ENCODE data around the gene PPME1.

The PPME1 gene

GRCh38 chr11:74204701-74205100 lies 33.6 kb downstream of the PPME1 start:
- Histone ChIP-seq H3K27ac (ENCODE audit: extremely low read depth, low read depth, low read length) (no peak overlapping the region), H3K4me3 (ENCODE audit: low read depth, low read length) (no peak overlapping the region), H3K4me1 (ENCODE audit: control insufficient read depth, insufficient read depth, low read length) (no peaks in the 10 kb centered on the region), H3K9me3 (ENCODE audit: control insufficient read depth, insufficient read depth, low read depth, low read length) (no peaks in the 10 kb centered on the region), H3K36me3 (ENCODE audit: control insufficient read depth in 2 of 2, insufficient read depth in 1 of 2, low read length in 2 of 2) (peaks cover 0 to 33% of the 10 kb centered on the region in 2 experiments; a peak in 2 of 3 replicates)
- TF ChIP-seq ZNF132 (tag by site-specific recombination; IDR thresholded peaks at IDR 0.05; ENCODE audit: borderline replicate concordance) = no peak
- TF ChIP-seq GLI2 (tag by site-specific recombination; IDR thresholded peaks at IDR 0.05; ENCODE audit: borderline replicate concordance, low read depth) = no peak
- no peak for TF ChIP-seq ZNF416 (tag by site-specific recombination; IDR thresholded peaks at IDR 0.05)
- CTCF ChIA-PET = interaction anchor here (0.5 kb wide), 1 partner anchor 400 kb away, joined by 3 read pairs; no protein-coding TSS in a partner anchor
- POLR2A ChIA-PET = no interaction called here

GRCh38 chr11:74205181-74205580 lies 34.1 kb downstream of the PPME1 start:
- Histone ChIP-seq H3K9me3 (ENCODE audit: control insufficient read depth, insufficient read depth, low read depth, low read length) (no peaks in the 10 kb centered on the region), H3K27ac (ENCODE audit: extremely low read depth, low read depth, low read length) (no peak overlapping the region), H3K4me1 (ENCODE audit: control insufficient read depth, insufficient read depth, low read length) (no peaks in the 10 kb centered on the region), H3K4me3 (ENCODE audit: low read depth, low read length) (no peak overlapping the region), H3K36me3 (ENCODE audit: control insufficient read depth in 2 of 2, insufficient read depth in 1 of 2, low read length in 2 of 2) (peaks cover 0 to 35% of the 10 kb centered on the region in 2 experiments; a peak in 2 of 3 replicates)
- no peak for TF ChIP-seq ZNF239 (tag by site-specific recombination; IDR thresholded peaks at IDR 0.05)
- no peak for TF ChIP-seq INSM2 (tag by site-specific recombination; IDR thresholded peaks at IDR 0.05)
- no peak for TF ChIP-seq ZNF148 (tag by site-specific recombination; IDR thresholded peaks at IDR 0.05; ENCODE audit: borderline replicate concordance)
- TF ChIP-seq ZNF654 (tag by site-specific recombination; IDR thresholded peaks at IDR 0.05; ENCODE audit: low read depth) = no peak
- TF ChIP-seq ZNF623 (tag by site-specific recombination; IDR thresholded peaks at IDR 0.05) = no peak
- no peak for TF ChIP-seq ZFP3 (tag by site-specific recombination; IDR thresholded peaks at IDR 0.05; ENCODE audit: low read depth)
- TF ChIP-seq RBAK (tag by site-specific recombination; IDR thresholded peaks at IDR 0.05) = no peak
- TF ChIP-seq ZNF473 (tag by site-specific recombination; IDR thresholded peaks at IDR 0.05) = no peak
- TF ChIP-seq ZNF394 (tag by site-specific recombination; IDR thresholded peaks at IDR 0.05; ENCODE audit: borderline replicate concordance) = no peak
- no peak for TF ChIP-seq ZNF548 (tag by site-specific recombination; IDR thresholded peaks at IDR 0.05)
- TF ChIP-seq WT1 (tag by site-specific recombination; IDR thresholded peaks at IDR 0.05) = no peak
- TF ChIP-seq ZNF175 (tag by site-specific recombination; IDR thresholded peaks at IDR 0.05) = no peak
- TF ChIP-seq ZNF600 (tag by site-specific recombination; IDR thresholded peaks at IDR 0.05) = no peak
- TF ChIP-seq ZNF785 (tag by site-specific recombination; IDR thresholded peaks at IDR 0.05) = no peak
- no peak for TF ChIP-seq ZNF157 (tag by site-specific recombination; IDR thresholded peaks at IDR 0.05)
- CTCF ChIA-PET = interaction anchor here (0.5 kb wide), 1 partner anchor 400 kb away, joined by 3 read pairs; no protein-coding TSS in a partner anchor
- POLR2A ChIA-PET = no interaction called here

GRCh38 chr11:74206746-74207145 lies 35.7 kb downstream of the PPME1 start:
- Histone ChIP-seq H3K4me1 (ENCODE audit: control insufficient read depth, insufficient read depth, low read length) (no peaks in the 10 kb centered on the region), H3K9me3 (ENCODE audit: control insufficient read depth, insufficient read depth, low read depth, low read length) (no peaks in the 10 kb centered on the region), H3K36me3 (ENCODE audit: control insufficient read depth in 2 of 2, insufficient read depth in 1 of 2, low read length in 2 of 2) (peaks cover 0 to 39% of the 10 kb centered on the region in 2 experiments; a peak in 2 of 3 replicates), H3K4me3 (ENCODE audit: low read depth, low read length) (no peak overlapping the region), H3K27ac (ENCODE audit: extremely low read depth, low read depth, low read length) (no peak overlapping the region)
- ChIA-PET POLR2A (interaction anchor here (0.8 kb wide), 1 partner anchor 18 kb away, joined by 15 read pairs; no protein-coding TSS in a partner anchor), CTCF (no interaction called here)
- TF ChIP-seq ZEB2 (tag by site-specific recombination; IDR thresholded peaks at IDR 0.05) (no peak), EGR2 (tag by site-specific recombination; IDR thresholded peaks at IDR 0.05; ENCODE audit: low read depth) (no peak), ZNF692 (tag by site-specific recombination; IDR thresholded peaks at IDR 0.05) (no peak), ZNF670 (tag by site-specific recombination; IDR thresholded peaks at IDR 0.05; ENCODE audit: low read depth) (no peak), ZNF837 (tag by site-specific recombination; IDR thresholded peaks at IDR 0.05) (no peak), ZIC2 (tag by site-specific recombination; IDR thresholded peaks at IDR 0.05) (no peak), AEBP2 (tag by site-specific recombination; IDR thresholded peaks at IDR 0.05; ENCODE audit: borderline replicate concordance) (no peak), ZNF558 (tag by site-specific recombination; IDR thresholded peaks at IDR 0.05) (no peak), ZNF433 (tag by site-specific recombination; IDR thresholded peaks at IDR 0.05; ENCODE audit: low read depth) (no peak)
